Loucy (cell line): ENCODE measurements around the gene LCE4A.

Experiments
- H2AFZ ChIP-seq: fragments of 200-600 bp; sonication (generic); 2 replicates; pipeline ENCODE4 v1.6.0; 2016; ENCODE audit warnings: antibody characterized with exemption, mild to moderate bottlenecking, low read length, moderate library complexity
- H3F3A ChIP-seq: fragments of 200-600 bp; 2 replicates; pipeline ENCODE4 v1.6.0; 2016; ENCODE audit warnings: antibody characterized with exemption, low read depth, mild to moderate bottlenecking
- H3K27me3 ChIP-seq: fragments of 200-600 bp; sonication (generic); 2 replicates; pipeline ENCODE4 v1.6.1; 2014; ENCODE audit warnings: low read length, mild to moderate bottlenecking; ENCODE audit not compliant: insufficient read depth, poor library complexity, severe bottlenecking
- H3K36me3 ChIP-seq: fragments of 200-600 bp; sonication (generic); 2 replicates; pipeline ENCODE4 v1.6.1; 2016; ENCODE audit warnings: low read length; ENCODE audit not compliant: insufficient read depth
- H3K4me1 ChIP-seq: fragments of 200-600 bp; sonication (generic); 2 replicates; pipeline ENCODE4 v1.5.1; 2014; ENCODE audit warnings: low read length, mild to moderate bottlenecking; ENCODE audit not compliant: insufficient read depth, poor library complexity, severe bottlenecking
- H3K4me2 ChIP-seq: fragments of 200-600 bp; sonication (generic); 2 replicates; pipeline ENCODE4 v1.6.0; 2014; ENCODE audit warnings: antibody characterized with exemption, low read length, low read depth, mild to moderate bottlenecking; ENCODE audit not compliant: poor library complexity, severe bottlenecking
- H3K4me3 ChIP-seq: fragments of 200-600 bp; sonication (generic); 2 replicates; pipeline ENCODE4 v1.5.1; 2014; ENCODE audit warnings: low read length, mild to moderate bottlenecking, mixed read lengths; ENCODE audit not compliant: poor library complexity, severe bottlenecking
- H3K79me2 ChIP-seq: fragments of 200-600 bp; sonication (generic); 2 replicates; pipeline ENCODE4 v1.6.1; 2014; ENCODE audit warnings: low read length; ENCODE audit not compliant: insufficient read depth
- H3K9ac ChIP-seq: fragments of 200-600 bp; sonication (generic); 2 replicates; pipeline ENCODE4 v1.6.0; 2014; ENCODE audit warnings: mild to moderate bottlenecking, low read depth, low read length, moderate library complexity; ENCODE audit not compliant: poor library complexity, severe bottlenecking
- H3K9me2 ChIP-seq: fragments of 200-600 bp; sonication (generic); replicated peaks from 2 replicates; pipeline ENCODE4 v1.6.1; 2016; ENCODE audit warnings: low read depth, low read length, mixed read lengths
- H3K9me3 ChIP-seq: fragments of 200-600 bp; sonication (generic); 2 replicates; pipeline ENCODE4 v1.6.1; 2014; ENCODE audit warnings: mild to moderate bottlenecking, antibody characterized with exemption, low read length, low read depth; ENCODE audit not compliant: insufficient read depth
- H4K20me1 ChIP-seq: fragments of 200-600 bp; sonication (generic); 2 replicates; pipeline ENCODE4 v1.6.0; 2014; ENCODE audit warnings: antibody characterized with exemption, low read length, mild to moderate bottlenecking; ENCODE audit not compliant: insufficient read depth, poor library complexity, severe bottlenecking
- EZH2phosphoT487 ChIP-seq: fragments of 200-600 bp; IDR thresholded peaks from 2 replicates; pipeline ENCODE4 v1.6.1; 2018; ENCODE audit warnings: antibody characterized with exemption, mild to moderate bottlenecking, moderate library complexity, borderline replicate concordance
- TF ChIP-seq, protein P1 (sequence below): fragments of 200-600 bp; sonication (generic); conservative IDR thresholded peaks from 2 replicates; pipeline ENCODE4 v1.5.1; 2014; ENCODE audit warnings: mild to moderate bottlenecking, antibody characterized with exemption, low read length

LCE4A gene

GRCh38 chr1:152697701-152698600, 10.0 kb upstream of the LCE4A start, which contains the start of gene LCE2A:
Gene LCE2A (plus strand): TSS chr1:152698345. CDS start chr1:152698902, 557 bp downstream.
- Histone ChIP-seq H3K27me3 (no peaks in the 10 kb centered on the region), H3K9me3 (no peaks in the 10 kb centered on the region), H4K20me1 (no peaks in the 10 kb centered on the region), H3K36me3 (no peaks in the 10 kb centered on the region), H3K9me2 (no peaks in the 10 kb centered on the region), H3K4me3 (no peak within 1 kb of the TSS), H3K4me2 (no peak within 1 kb of the TSS), H3K79me2 (no peaks in the 10 kb centered on the region), H3F3A (no peaks in the 10 kb centered on the region), H3K4me1 (no peaks in the 10 kb centered on the region), H3K9ac (no peak within 1 kb of the TSS), H2AFZ (no peak within 1 kb of the TSS)
- TF ChIP-seq, protein P1, sequence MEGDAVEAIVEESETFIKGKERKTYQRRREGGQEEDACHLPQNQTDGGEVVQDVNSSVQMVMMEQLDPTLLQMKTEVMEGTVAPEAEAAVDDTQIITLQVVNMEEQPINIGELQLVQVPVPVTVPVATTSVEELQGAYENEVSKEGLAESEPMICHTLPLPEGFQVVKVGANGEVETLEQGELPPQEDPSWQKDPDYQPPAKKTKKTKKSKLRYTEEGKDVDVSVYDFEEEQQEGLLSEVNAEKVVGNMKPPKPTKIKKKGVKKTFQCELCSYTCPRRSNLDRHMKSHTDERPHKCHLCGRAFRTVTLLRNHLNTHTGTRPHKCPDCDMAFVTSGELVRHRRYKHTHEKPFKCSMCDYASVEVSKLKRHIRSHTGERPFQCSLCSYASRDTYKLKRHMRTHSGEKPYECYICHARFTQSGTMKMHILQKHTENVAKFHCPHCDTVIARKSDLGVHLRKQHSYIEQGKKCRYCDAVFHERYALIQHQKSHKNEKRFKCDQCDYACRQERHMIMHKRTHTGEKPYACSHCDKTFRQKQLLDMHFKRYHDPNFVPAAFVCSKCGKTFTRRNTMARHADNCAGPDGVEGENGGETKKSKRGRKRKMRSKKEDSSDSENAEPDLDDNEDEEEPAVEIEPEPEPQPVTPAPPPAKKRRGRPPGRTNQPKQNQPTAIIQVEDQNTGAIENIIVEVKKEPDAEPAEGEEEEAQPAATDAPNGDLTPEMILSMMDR = no peak
- no peak for TF ChIP-seq EZH2phosphoT487

DNA sequence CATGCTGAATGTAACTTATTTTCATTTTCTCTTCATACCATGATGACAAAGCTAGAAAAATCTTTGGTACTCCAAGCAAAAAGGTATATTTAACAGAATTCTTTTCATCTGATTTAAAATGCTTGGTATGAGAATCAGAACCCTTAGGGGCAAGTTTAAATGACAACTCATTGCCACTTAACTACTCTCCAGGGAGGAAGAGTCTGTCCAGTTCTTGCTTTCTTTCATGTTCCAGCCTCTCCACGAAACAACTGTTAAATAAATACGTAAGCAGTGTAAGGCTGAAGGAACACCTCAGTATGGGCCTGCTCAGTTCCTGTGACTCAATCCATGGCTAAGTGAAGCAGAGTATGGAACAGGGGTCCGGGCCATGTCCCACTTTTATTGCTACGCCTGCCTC, 8.2 kb upstream of the LCE4A start:
- H3K9me3 ChIP-seq = no peaks in the 10 kb centered on the region
- no peak overlapping the region for H3K4me2 ChIP-seq
- no peak overlapping the region for H2AFZ ChIP-seq

GRCh38 chr1:152718238-152718637, 10.3 kb downstream of the LCE4A start:
- Histone ChIP-seq H3K4me1 (no peaks in the 10 kb centered on the region), H3K27me3 (no peaks in the 10 kb centered on the region), H3F3A (no peaks in the 10 kb centered on the region), H3K4me3 (no peak overlapping the region), H3K36me3 (no peaks in the 10 kb centered on the region), H3K9me2 (no peaks in the 10 kb centered on the region), H3K4me2 (no peak overlapping the region), H2AFZ (no peak overlapping the region), H3K79me2 (no peaks in the 10 kb centered on the region), H3K9me3 (no peaks in the 10 kb centered on the region), H4K20me1 (no peaks in the 10 kb centered on the region), H3K9ac (no peak overlapping the region)
- TF ChIP-seq EZH2phosphoT487 = no peak
- TF ChIP-seq, protein P1 = no peak

More for the DNA sequence above, 8.2 kb upstream of the LCE4A start:
- no peak overlapping the region for H3K4me3 ChIP-seq
- TF ChIP-seq, protein P1 = no peak
- TF ChIP-seq EZH2phosphoT487 = no peak
- H3K9me2 ChIP-seq = no peaks in the 10 kb centered on the region
- no peaks in the 10 kb centered on the region for H3K36me3 ChIP-seq
- H3K79me2 ChIP-seq = no peaks in the 10 kb centered on the region
- no peaks in the 10 kb centered on the region for H3K4me1 ChIP-seq
- no peaks in the 10 kb centered on the region for H4K20me1 ChIP-seq
- no peaks in the 10 kb centered on the region for H3K27me3 ChIP-seq
- no peaks in the 10 kb centered on the region for H3F3A ChIP-seq
- no peak overlapping the region for H3K9ac ChIP-seq
